HG02759 (cell line): Measurements from ENCODE around the gene FLOT2.

ENCODE experiments used
- ATAC-seq: cut with Tn5 transposase; IDR thresholded peaks from one replicate; pipeline ENCODE4 v1.9.1; 2021; ENCODE audit warnings: mild to moderate bottlenecking, moderate library complexity; ENCODE audit not compliant: unreplicated experiment

Gene FLOT2

GRCh38 chr17:28875848-28876550 is 21.5 kb downstream of the FLOT2 start:
- no peak for ATAC-seq

- no peak for ATAC-seq
Measured at GRCh38 chr17:28874750-28875149, 22.8 kb downstream of the FLOT2 start.

GRCh38 chr17:28873839-28874238 is 23.7 kb downstream of the FLOT2 start:
- ATAC-seq, result no peak

GRCh38 chr17:28871056-28871579 is 26.4 kb downstream of the FLOT2 start:
- peak; percentile 84 for ATAC-seq

GRCh38 chr17:28867276-28867675 is 30.3 kb downstream of the FLOT2 start:
- ATAC-seq, result no peak

GRCh38 chr17:28865946-28866752 is 31.4 kb downstream of the FLOT2 start:
- ATAC-seq, result no peak

GRCh38 chr17:28864991-28865849 is 32.3 kb downstream of the FLOT2 start:
- no peak for ATAC-seq

GRCh38 chr17:28863953-28864352 is 33.6 kb downstream of the FLOT2 start:
- no peak for ATAC-seq

- no peak for ATAC-seq
Measured at GRCh38 chr17:28862561-28862960, 35.0 kb downstream of the FLOT2 start.

GRCh38 chr17:28861393-28862203 is 35.9 kb downstream of the FLOT2 start:
- ATAC-seq, result no peak

- no peak for ATAC-seq
Measured at GRCh38 chr17:28860363-28860808, 37.1 kb downstream of the FLOT2 start.

GRCh38 chr17:28858801-28859355 is 38.7 kb downstream of the FLOT2 start:
- no peak for ATAC-seq

- no peak for ATAC-seq
Measured at GRCh38 chr17:28857905-28858800, 39.4 kb downstream of the FLOT2 start.

GRCh38 chr17:28856028-28856574 is 41.4 kb downstream of the FLOT2 start:
- no peak for ATAC-seq

- ATAC-seq, result no peak
Measured at GRCh38 chr17:28855336-28855679, 42.2 kb downstream of the FLOT2 start.

GRCh38 chr17:28854457-28855335 is 42.8 kb downstream of the FLOT2 start, which contains the start of gene ERAL1:
ERAL1 (plus strand) TSS chr17:28855016; CDS start chr17:28855035, 19 bp downstream.
- ATAC-seq, result peak; percentile 98

GRCh38 chr17:28853295-28853694 is 44.2 kb downstream of the FLOT2 start:
- ATAC-seq, result no peak

GRCh38 chr17:28849281-28849680 is 48.3 kb downstream of the FLOT2 start:
- ATAC-seq, result no peak
